HEK293 (cell line): ENCODE measurements around the gene LAMA1.

ENCODE experiments used
- CTCF ChIA-PET: fragments of 350-600 bp; formaldehyde crosslinking; extraction: SDS; loops from one replicate; lab custom pipeline; 2021; ENCODE audit warnings: antibody characterized with exemption; lab: Yijun Ruan, JAX
- POLR2A ChIA-PET: fragments of 300-600 bp; formaldehyde crosslinking; extraction: SDS; loops from one replicate; lab custom pipeline; 2020; ENCODE audit warnings: antibody characterized with exemption, inconsistent platforms; lab: Yijun Ruan, JAX
- H3K27ac ChIP-seq: fragments of 200-500 bp; sonication (Bioruptor generic); 2 replicates; pipeline ENCODE4 v1.5.1; 2014; ENCODE audit warnings: low read depth, low read length, control low read depth, inconsistent platforms; ENCODE audit errors: extremely low read depth
- H3K36me3 ChIP-seq, 2 experiments: fragments of 200-500 bp in 1 of 2; sonication (Bioruptor generic) in 1 of 2; 1 replicate in 1 of 2; 2 replicates in 1 of 2; pipeline ENCODE4 v1.5.1; 2014 to 2017; ENCODE audit warnings: inconsistent platforms in 2 of 2, low read length in 2 of 2; ENCODE audit not compliant: control insufficient read depth in 2 of 2, insufficient read depth in 1 of 2
- H3K4me1 ChIP-seq: fragments of 200-500 bp; sonication (Bioruptor generic); 2 replicates; pipeline ENCODE4 v1.5.1; 2014; ENCODE audit warnings: mild to moderate bottlenecking, low read length, inconsistent platforms; ENCODE audit not compliant: control insufficient read depth, insufficient read depth
- H3K4me3 ChIP-seq: 2 replicates; pipeline ENCODE4 v1.5.1; 2011; ENCODE audit warnings: low read depth, mild to moderate bottlenecking, control low read depth, low read length, moderate library complexity
- H3K9me3 ChIP-seq: fragments of 200-500 bp; sonication (Bioruptor generic); 2 replicates; pipeline ENCODE4 v1.5.1; 2014; ENCODE audit warnings: low read depth, low read length, inconsistent platforms; ENCODE audit not compliant: control insufficient read depth, insufficient read depth
- BCL11B ChIP-seq: fragments of 450-650 bp; formaldehyde crosslinking; IDR thresholded peaks from 2 replicates; pipeline ENCODE4 v1.5.1; 2016; ENCODE audit warnings: low read depth, missing biosample characterization, missing genetic modification characterization
- KLF1 ChIP-seq: fragments of 450-650 bp; formaldehyde crosslinking; IDR thresholded peaks from 2 replicates; pipeline ENCODE4 v1.5.1; 2016; ENCODE audit warnings: missing biosample characterization, missing genetic modification characterization
- OVOL3 ChIP-seq: fragments of 450-650 bp; formaldehyde crosslinking; IDR thresholded peaks from 2 replicates; pipeline ENCODE4 v1.5.1; 2016; ENCODE audit warnings: missing biosample characterization, missing genetic modification characterization
- ZBTB17 ChIP-seq: fragments of 450-650 bp; formaldehyde crosslinking; IDR thresholded peaks from 2 replicates; pipeline ENCODE4 v1.5.1; 2016; ENCODE audit warnings: missing biosample characterization, missing genetic modification characterization
- ZFHX2 ChIP-seq: fragments of 450-650 bp; formaldehyde crosslinking; conservative IDR thresholded peaks from 2 replicates; pipeline ENCODE4 v1.5.1; 2016; ENCODE audit warnings: missing biosample characterization, missing genetic modification characterization
- ZIC2 ChIP-seq: fragments of 450-650 bp; formaldehyde crosslinking; IDR thresholded peaks from 2 replicates; pipeline ENCODE4 v1.5.1; 2016; ENCODE audit warnings: missing biosample characterization, missing genetic modification characterization
- ZNF133 ChIP-seq: fragments of 450-650 bp; formaldehyde crosslinking; IDR thresholded peaks from 2 replicates; pipeline ENCODE4 v1.5.1; 2016; ENCODE audit warnings: missing biosample characterization, missing genetic modification characterization
- ZNF169 ChIP-seq: fragments of 450-650 bp; formaldehyde crosslinking; IDR thresholded peaks from 2 replicates; pipeline ENCODE4 v1.5.1; 2016; ENCODE audit warnings: missing biosample characterization, missing genetic modification characterization
- ZNF184 ChIP-seq: fragments of 450-650 bp; IDR thresholded peaks from 2 replicates; pipeline ENCODE4 v1.5.1; 2018; ENCODE audit warnings: missing biosample characterization, mild to moderate bottlenecking, missing genetic modification characterization
- ZNF514 ChIP-seq: fragments of 450-650 bp; formaldehyde crosslinking; IDR thresholded peaks from 2 replicates; pipeline ENCODE4 v1.5.1; 2016; ENCODE audit warnings: missing biosample characterization, missing genetic modification characterization
- ZNF530 ChIP-seq: fragments of 450-650 bp; formaldehyde crosslinking; IDR thresholded peaks from 2 replicates; pipeline ENCODE4 v1.5.1; 2016; ENCODE audit warnings: low read depth, missing biosample characterization, missing genetic modification characterization
- ZNF560 ChIP-seq: fragments of 450-650 bp; formaldehyde crosslinking; IDR thresholded peaks from 2 replicates; pipeline ENCODE4 v1.5.1; 2017; ENCODE audit warnings: missing biosample characterization, missing genetic modification characterization, borderline replicate concordance
- ZNF571 ChIP-seq: fragments of 450-650 bp; formaldehyde crosslinking; IDR thresholded peaks from 2 replicates; pipeline ENCODE4 v1.5.0; 2017; ENCODE audit warnings: missing biosample characterization, missing genetic modification characterization
- ZNF677 ChIP-seq: fragments of 450-650 bp; IDR thresholded peaks from 2 replicates; pipeline ENCODE4 v1.5.0; 2018; ENCODE audit warnings: missing biosample characterization, mild to moderate bottlenecking, missing genetic modification characterization, moderate library complexity
- ZNF776 ChIP-seq: fragments of 450-650 bp; formaldehyde crosslinking; IDR thresholded peaks from 2 replicates; pipeline ENCODE4 v1.5.0; 2017; ENCODE audit warnings: missing biosample characterization, missing genetic modification characterization, borderline replicate concordance
- TF ChIP-seq, protein P1 (sequence below): fragments of 450-650 bp; formaldehyde crosslinking; IDR thresholded peaks from 2 replicates; pipeline ENCODE4 v1.5.1; 2016; ENCODE audit warnings: missing biosample characterization, missing genetic modification characterization
- TF ChIP-seq, protein P2 (sequence below): fragments of 450-650 bp; formaldehyde crosslinking; IDR thresholded peaks from 2 replicates; pipeline ENCODE4 v1.5.1; 2017; ENCODE audit warnings: missing biosample characterization, missing genetic modification characterization
- TF ChIP-seq, protein P3 (sequence below): sonication (generic); formaldehyde crosslinking; IDR thresholded peaks from 2 replicates; pipeline ENCODE4 v1.8.1; 2022; ENCODE audit warnings: mild to moderate bottlenecking, moderate library complexity, missing genetic modification reagents
- TF ChIP-seq, protein P4 (sequence below): fragments of 450-650 bp; formaldehyde crosslinking; IDR thresholded peaks from 2 replicates; pipeline ENCODE4 v1.5.1; 2016; ENCODE audit warnings: missing biosample characterization, missing genetic modification characterization
- TF ChIP-seq, protein P5 (sequence below): fragments of 450-650 bp; formaldehyde crosslinking; IDR thresholded peaks from 2 replicates; pipeline ENCODE4 v1.5.1; 2016; ENCODE audit warnings: missing biosample characterization, missing genetic modification characterization

LAMA1 gene

DNA sequence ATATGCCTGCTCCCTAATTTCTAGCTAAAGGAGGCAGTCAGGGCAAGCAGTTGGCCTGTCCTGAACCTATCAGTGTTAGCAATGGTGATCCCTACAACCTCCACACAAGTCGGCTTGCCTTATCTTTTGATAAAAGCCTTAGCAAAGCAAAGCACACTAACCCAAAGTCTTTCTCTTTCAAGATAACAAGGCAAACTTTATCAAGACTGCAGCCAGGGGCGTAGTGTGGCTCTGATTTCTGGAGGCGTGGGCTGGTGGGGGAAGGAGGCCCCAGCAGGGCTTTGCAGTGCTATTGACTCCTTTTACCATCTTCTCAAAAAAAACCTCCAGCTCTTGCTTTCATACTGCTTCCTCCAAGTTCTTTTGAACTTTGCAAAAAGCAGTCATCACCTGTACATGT lies 40.2 kb upstream of the LAMA1 start:
- CTCF ChIA-PET: interaction anchor here (1.1 to 1.2 kb wide), 3 partner anchors 17 to 118 kb away, joined by 3 to 4 read pairs (median 3); no protein-coding TSS in a partner anchor

DNA sequence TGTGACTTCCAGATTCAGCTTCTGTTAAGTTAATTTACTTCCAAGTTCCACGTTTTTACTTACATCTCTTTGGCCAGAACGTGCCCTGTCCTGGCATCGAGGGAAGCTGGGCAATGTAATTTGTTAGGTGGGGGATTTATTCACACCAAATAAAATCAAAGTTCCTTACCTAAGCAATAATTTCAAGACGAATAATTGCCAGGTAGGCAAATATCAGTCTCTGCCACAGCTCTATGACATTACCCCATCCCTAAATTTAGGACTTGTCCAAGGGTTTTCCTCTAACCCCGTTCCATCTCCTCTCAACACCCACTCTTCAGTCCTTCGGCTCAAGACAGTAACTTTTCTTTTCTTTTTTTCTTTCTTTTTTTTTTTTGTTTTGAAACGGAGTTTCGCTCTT lies 38.3 kb upstream of the LAMA1 start:
- Histone ChIP-seq H3K9me3 (no peaks in the 10 kb centered on the region), H3K27ac (no peak overlapping the region), H3K4me1 (no peaks in the 10 kb centered on the region), H3K36me3 (no peaks in the 10 kb centered on the region), H3K4me3 (no peak overlapping the region)
- CTCF ChIA-PET: interaction anchor here (0.8 to 2.0 kb wide), 3 partner anchors 12 to 34 kb away, joined by 3 to 9 read pairs (median 3); no protein-coding TSS in a partner anchor
- TF ChIP-seq ZBTB17 (tag by site-specific recombination): no peak
- TF ChIP-seq KLF1 (tag by site-specific recombination): no peak
- TF ChIP-seq, protein P1, sequence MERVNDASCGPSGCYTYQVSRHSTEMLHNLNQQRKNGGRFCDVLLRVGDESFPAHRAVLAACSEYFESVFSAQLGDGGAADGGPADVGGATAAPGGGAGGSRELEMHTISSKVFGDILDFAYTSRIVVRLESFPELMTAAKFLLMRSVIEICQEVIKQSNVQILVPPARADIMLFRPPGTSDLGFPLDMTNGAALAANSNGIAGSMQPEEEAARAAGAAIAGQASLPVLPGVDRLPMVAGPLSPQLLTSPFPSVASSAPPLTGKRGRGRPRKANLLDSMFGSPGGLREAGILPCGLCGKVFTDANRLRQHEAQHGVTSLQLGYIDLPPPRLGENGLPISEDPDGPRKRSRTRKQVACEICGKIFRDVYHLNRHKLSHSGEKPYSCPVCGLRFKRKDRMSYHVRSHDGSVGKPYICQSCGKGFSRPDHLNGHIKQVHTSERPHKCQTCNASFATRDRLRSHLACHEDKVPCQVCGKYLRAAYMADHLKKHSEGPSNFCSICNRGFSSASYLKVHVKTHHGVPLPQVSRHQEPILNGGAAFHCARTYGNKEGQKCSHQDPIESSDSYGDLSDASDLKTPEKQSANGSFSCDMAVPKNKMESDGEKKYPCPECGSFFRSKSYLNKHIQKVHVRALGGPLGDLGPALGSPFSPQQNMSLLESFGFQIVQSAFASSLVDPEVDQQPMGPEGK (tag by site-specific recombination): no peak
- no peak for TF ChIP-seq OVOL3
- no peak for TF ChIP-seq ZFHX2 (tag by site-specific recombination)
- TF ChIP-seq ZNF514 (tag by site-specific recombination): no peak
- TF ChIP-seq ZNF169 (tag by site-specific recombination): no peak
- TF ChIP-seq ZNF560 (tag by site-specific recombination): no peak
- POLR2A ChIA-PET: no interaction called here

More for the DNA sequence above, 40.2 kb upstream of the LAMA1 start:
- Histone ChIP-seq H3K4me3 (no peak overlapping the region), H3K27ac (no peak overlapping the region), H3K36me3 (no peaks in the 10 kb centered on the region), H3K4me1 (no peaks in the 10 kb centered on the region), H3K9me3 (no peaks in the 10 kb centered on the region)
- POLR2A ChIA-PET: no interaction called here
- TF ChIP-seq ZNF776 (tag by site-specific recombination) (no peak), ZNF184 (tag by site-specific recombination) (no peak), ZIC2 (no peak), ZNF530 (tag by site-specific recombination) (no peak), BCL11B (no peak), ZNF133 (tag by site-specific recombination) (no peak)
- TF ChIP-seq, protein P2, sequence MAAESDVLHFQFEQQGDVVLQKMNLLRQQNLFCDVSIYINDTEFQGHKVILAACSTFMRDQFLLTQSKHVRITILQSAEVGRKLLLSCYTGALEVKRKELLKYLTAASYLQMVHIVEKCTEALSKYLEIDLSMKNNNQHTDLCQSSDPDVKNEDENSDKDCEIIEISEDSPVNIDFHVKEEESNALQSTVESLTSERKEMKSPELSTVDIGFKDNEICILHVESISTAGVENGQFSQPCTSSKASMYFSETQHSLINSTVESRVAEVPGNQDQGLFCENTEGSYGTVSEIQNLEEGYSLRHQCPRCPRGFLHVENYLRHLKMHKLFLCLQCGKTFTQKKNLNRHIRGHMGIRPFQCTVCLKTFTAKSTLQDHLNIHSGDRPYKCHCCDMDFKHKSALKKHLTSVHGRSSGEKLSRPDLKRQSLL (tag by site-specific recombination): no peak
- TF ChIP-seq, protein P3, sequence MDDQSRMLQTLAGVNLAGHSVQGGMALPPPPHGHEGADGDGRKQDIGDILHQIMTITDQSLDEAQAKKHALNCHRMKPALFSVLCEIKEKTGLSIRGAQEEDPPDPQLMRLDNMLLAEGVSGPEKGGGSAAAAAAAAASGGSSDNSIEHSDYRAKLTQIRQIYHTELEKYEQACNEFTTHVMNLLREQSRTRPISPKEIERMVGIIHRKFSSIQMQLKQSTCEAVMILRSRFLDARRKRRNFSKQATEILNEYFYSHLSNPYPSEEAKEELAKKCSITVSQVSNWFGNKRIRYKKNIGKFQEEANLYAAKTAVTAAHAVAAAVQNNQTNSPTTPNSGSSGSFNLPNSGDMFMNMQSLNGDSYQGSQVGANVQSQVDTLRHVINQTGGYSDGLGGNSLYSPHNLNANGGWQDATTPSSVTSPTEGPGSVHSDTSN (CRISPR knock-in tag): no peak
- TF ChIP-seq, protein P4, sequence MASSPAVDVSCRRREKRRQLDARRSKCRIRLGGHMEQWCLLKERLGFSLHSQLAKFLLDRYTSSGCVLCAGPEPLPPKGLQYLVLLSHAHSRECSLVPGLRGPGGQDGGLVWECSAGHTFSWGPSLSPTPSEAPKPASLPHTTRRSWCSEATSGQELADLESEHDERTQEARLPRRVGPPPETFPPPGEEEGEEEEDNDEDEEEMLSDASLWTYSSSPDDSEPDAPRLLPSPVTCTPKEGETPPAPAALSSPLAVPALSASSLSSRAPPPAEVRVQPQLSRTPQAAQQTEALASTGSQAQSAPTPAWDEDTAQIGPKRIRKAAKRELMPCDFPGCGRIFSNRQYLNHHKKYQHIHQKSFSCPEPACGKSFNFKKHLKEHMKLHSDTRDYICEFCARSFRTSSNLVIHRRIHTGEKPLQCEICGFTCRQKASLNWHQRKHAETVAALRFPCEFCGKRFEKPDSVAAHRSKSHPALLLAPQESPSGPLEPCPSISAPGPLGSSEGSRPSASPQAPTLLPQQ (tag by site-specific recombination): no peak

DNA sequence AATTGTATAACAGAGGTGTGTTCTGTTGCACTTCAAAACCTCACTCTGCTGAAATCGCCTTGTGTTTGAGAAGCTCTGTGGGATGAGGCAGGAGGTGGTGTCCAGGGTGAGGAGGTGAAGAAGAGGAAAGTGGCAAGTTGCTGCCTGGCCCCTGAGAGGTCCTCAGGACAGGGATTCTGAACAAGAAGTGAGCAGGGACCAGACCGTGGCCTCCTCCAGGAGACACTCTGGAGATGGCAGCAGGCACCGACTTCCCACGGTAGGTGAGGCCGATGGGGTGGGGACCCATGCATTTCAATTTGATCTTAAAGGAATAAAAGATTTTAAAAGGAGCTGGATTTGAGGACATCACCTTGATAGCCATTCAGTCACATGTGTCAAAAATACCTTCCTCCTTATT lies 37.5 kb upstream of the LAMA1 start:
- H3K9me3 ChIP-seq: no peaks in the 10 kb centered on the region
- no peak overlapping the region for H3K27ac ChIP-seq
- ChIA-PET CTCF (interaction anchor here (0.6 to 2.0 kb wide), 5 partner anchors 11 to 1325 kb away, joined by 3 to 9 read pairs (median 3); no protein-coding TSS in a partner anchor), POLR2A (no interaction called here)
- TF ChIP-seq ZNF571 (tag by site-specific recombination) (no peak), ZNF677 (tag by site-specific recombination) (no peak)
- TF ChIP-seq, protein P5, sequence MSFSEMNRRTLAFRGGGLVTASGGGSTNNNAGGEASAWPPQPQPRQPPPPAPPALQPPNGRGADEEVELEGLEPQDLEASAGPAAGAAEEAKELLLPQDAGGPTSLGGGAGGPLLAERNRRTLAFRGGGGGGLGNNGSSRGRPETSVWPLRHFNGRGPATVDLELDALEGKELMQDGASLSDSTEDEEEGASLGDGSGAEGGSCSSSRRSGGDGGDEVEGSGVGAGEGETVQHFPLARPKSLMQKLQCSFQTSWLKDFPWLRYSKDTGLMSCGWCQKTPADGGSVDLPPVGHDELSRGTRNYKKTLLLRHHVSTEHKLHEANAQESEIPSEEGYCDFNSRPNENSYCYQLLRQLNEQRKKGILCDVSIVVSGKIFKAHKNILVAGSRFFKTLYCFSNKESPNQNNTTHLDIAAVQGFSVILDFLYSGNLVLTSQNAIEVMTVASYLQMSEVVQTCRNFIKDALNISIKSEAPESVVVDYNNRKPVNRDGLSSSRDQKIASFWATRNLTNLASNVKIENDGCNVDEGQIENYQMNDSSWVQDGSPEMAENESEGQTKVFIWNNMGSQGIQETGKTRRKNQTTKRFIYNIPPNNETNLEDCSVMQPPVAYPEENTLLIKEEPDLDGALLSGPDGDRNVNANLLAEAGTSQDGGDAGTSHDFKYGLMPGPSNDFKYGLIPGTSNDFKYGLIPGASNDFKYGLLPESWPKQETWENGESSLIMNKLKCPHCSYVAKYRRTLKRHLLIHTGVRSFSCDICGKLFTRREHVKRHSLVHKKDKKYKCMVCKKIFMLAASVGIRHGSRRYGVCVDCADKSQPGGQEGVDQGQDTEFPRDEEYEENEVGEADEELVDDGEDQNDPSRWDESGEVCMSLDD (tag by site-specific recombination): no peak
- no peak overlapping the region for H3K4me3 ChIP-seq
- H3K4me1 ChIP-seq: no peaks in the 10 kb centered on the region
- no peaks in the 10 kb centered on the region for H3K36me3 ChIP-seq
